Activated CD4-positive, alpha-beta T cell treated with anti-CD3 and anti-CD28 coated beads, Interleukin-2, Interleukin-4, amounts not matched to agents 100 ng/mL and 50 ng/mL, durations not matched to agents 16 hours and 8 hours (primary cell): ENCODE results near the gene KRTAP12-1.

Experiments used
- DNase-seq: peaks from one replicate; pipeline ENCODE4 v3.0.0-alpha.2; 2020; ENCODE audit warnings: low spot score

The KRTAP12-1 gene

DNA sequence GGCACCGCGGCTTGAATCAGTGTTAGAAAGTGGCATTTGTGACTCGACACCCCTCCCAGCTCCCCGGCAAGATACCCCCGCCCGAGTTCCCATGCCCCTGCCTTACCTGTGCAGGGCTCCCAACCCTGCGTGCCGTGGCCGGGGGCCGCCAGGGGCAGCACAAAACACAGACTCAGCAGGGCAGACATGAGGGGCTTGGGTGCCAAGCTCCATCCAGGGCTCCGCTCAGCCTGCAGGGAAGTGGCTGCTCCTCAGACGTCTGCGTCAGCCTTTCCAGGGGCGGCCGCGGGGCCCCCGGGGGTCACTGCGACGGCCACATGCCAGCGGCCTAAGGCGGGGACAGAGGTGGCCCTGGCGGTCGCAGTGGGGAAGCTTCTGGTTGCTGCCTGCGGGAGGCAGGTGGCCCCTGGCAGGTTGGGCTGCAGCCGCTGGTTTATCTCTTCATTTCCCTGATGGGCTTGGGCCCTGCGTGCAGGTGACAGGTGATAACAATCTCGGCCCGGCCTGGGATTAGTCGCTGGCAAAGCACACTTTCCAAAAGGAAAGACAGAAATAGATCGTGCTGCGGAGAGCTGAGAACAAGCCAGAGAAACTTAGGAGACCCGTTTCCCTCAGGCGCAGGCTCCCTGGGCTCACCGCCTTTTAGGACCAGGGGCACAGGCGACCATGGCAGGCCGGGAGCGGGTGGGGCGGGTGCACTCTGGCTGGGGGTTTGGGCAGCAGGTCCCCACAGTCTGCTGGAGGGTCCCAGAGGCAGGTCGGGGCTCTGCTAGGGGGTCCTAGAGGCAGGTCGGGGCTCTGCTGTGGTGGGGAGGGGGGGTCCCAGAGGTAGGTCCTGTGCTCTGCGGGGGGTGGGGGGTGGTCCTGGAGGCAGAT, 29.6 kb upstream of the KRTAP12-1 start, which contains the start of gene TSPEAR:
TSPEAR (minus strand) TSS at position 246 of the 876 bp plus-strand sequence; CDS start at position 188, 58 bp downstream.
- DNase-seq = no peak

GRCh38 chr21:44710756-44711326, 28.9 kb upstream of the KRTAP12-1 start:
- no peak for DNase-seq

DNA sequence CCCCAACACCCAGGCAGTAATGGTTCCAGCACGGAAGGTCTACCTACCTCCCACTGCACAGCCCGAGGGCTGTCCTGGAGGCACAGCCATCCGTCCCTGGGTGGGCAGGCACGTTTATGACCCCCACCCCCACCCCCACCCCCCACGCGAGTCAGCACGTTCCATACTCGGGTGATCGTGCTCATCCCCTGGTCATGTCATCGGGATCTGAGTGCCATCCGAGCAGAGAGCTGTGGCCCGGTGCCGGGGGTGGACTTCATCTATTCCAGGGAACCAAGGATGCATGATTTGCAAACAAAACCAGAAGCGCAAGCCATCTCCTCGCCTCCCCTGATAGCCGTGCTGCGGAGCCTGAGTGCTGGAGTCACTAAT, 28.3 kb upstream of the KRTAP12-1 start:
- DNase-seq = no peak

DNA sequence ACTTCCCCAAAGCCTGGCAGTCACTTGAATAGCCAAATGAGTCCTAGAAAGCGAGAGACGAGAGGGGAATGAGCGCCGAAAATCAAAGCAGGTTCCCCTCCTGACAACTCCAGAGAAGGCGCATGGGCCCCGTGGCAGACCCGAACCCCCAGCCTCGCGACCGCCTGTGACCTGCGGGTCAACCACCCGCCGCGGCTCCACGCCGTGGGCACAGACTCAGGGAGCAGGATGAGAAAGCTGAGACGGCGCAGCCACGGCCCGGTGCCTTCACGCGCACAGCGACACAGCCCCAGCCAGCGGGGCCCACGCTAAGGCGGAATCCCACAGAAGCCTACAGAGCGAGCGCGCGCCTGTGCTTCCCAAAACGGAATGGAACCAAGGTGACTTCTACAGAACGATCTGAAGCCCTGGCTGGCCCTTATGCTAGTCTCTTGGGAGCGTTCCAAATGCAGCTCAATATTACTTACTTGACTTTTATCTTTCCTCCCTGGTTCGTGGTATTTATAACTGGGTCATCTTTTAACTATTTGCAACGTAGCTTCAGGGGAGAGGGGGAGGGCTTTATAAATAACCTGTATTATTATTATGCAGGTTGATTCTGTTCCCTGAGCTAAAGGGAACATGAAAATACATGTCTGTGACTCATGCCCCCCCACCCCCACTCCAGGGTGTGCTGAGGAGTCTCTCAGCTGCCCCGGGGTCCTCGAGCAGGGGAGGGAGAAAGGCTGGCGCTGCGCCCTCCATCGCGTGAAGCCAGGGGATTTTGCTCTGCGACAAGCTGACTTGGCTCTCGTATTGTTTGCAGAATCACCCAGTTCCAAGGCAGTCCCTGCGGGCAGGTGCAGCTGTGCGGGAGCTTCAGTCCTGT, 27.7 kb upstream of the KRTAP12-1 start:
- no peak for DNase-seq

DNA sequence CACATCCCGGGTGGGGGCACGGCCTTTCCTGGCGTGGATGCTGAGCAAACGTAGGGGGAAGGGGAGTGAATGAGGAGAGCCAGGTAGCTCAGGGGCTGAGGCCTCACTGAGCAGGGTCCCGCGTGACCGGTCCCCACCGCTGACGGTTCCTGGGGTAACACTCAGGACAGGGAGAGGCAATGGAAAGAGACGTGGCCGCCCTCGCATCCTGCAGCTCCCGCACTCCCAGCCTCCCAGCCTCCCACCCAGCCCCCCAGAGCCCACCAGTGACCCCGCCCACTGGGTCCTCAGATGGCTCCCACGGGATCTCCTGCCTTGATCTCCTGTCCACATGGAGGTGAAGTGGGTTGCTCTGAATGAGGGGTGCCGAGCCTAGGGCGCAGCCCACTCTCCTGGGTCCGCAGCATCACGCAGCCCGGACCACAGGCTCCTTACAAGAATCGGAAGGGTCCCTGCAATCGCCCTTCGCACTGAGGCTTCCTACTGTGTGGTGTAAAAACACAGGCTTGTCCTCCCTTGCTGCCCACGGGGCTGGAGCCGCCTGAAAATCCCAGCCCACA, 27.0 kb upstream of the KRTAP12-1 start:
- DNase-seq = no peak

DNA sequence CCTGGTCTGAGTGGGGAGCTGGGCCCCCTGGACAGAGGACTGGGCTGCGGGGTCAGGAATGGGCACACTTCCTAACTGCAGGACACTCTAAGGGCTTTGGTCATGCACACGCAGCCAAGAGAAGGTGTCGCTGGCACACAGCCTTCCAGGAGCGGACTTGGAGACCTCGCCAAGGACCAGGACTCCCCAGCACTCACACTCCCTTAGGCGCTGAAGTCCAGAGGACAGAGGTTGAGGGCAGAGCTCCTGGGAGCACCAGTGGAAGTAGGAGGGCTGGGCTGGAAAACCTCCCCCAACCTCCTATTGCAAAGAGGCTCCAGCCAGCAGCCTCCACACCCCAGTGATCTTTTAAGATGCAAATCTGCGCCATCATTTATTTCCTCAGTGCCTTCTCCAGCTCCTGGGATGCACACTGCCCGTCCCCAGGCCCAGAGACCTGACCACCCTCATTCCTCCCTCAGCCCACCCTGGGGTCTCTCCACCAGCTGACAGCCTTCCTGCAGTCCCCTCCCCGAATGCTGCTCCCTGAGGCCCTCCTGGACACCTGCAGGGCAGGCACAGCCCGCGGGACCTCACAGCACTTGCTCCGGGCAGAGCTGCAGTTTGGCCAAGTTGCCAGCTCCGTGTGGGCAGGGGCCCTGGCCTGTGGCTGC, 26.4 kb upstream of the KRTAP12-1 start:
- no peak for DNase-seq

DNA sequence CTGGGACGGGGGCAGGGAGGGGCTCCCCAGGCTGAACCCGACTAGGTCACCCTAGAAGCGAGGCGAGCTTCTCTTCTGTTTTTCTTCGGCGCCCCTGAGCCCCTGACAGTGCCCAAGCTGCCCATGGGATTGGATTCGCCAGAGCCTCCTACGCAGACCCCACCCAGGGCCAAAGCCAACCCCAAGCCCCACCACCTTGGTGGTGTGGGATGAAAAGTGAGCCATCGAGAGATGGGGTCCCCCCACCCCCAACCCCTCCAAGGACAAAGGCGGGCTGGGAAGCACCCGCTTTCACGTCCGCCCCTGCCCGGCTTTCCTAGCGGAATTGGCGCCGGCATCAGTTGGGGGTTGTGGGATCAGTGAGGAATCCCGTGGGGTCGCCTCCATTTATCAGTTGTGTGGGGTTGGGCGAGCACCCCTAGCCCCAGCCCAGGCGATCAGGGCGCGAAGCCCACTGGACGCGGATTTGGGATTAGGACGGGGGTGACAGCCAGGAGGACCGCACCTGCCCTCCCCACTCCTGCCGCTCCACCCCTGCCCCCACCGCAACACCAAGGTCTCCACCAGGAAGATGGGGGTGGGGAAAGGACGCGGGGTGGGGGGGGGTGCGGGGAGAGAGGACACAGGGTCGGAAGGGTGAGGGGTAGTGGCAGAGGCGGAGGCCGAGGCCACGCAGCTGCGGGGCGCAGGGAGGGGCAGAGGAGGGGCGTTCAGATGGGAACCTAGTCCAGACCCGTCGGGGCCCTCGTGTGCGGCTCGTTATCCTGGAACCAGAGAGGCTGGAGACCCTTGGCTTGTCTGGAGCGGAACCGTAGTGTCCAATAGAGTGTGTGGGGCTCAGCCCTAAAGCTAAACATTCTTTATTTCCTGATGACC, 25.0 kb upstream of the KRTAP12-1 start:
- no peak for DNase-seq

GRCh38 chr21:44706026-44706705, 24.2 kb upstream of the KRTAP12-1 start:
- no peak for DNase-seq

GRCh38 chr21:44704636-44705001, 22.7 kb upstream of the KRTAP12-1 start:
- DNase-seq = no peak

DNA sequence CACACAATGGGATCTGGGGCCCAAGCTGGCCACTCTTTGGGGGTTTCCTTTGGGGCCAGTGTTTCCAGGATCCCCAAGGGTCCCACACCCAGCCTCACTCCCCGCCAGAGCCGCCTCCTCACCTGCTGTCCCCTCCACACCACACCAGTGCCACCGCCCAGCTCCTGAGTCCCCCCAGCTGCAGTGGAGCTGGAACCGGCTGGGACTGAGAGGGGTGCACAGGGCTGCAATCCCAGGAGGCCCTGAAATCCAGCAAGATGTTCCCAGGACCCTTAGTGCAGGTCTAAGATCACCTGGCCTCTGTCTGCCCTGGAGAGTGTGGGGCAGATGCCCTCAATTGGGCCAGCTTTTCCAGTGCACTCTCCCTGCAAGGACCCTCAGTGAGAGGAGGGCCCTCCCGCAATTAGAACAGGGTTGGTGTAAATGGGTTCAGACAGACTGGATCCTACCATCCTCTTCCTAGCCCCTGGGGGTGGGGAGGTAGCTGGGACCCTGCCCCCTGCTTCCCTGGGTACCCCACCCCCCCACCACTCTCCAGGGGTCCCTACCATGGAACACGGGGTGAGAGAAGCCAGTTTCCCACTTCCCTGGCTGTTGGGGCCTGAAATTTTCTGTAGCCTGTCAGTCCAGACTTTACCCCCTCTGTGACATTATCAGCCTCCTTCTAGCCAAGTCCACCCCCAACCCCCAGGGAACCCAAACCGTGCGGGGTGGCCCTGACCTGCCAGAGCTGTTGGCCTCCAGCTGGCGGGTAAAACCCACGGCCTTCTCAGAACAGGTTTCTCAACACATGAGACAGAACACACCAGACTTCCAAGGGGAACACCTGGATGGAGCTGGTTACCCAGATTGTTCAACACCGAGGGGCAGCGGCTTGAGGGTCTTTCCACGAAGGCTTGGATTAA, 22.0 kb upstream of the KRTAP12-1 start:
- no peak for DNase-seq

GRCh38 chr21:44702973-44703730, 21.2 kb upstream of the KRTAP12-1 start:
- no peak for DNase-seq

DNA sequence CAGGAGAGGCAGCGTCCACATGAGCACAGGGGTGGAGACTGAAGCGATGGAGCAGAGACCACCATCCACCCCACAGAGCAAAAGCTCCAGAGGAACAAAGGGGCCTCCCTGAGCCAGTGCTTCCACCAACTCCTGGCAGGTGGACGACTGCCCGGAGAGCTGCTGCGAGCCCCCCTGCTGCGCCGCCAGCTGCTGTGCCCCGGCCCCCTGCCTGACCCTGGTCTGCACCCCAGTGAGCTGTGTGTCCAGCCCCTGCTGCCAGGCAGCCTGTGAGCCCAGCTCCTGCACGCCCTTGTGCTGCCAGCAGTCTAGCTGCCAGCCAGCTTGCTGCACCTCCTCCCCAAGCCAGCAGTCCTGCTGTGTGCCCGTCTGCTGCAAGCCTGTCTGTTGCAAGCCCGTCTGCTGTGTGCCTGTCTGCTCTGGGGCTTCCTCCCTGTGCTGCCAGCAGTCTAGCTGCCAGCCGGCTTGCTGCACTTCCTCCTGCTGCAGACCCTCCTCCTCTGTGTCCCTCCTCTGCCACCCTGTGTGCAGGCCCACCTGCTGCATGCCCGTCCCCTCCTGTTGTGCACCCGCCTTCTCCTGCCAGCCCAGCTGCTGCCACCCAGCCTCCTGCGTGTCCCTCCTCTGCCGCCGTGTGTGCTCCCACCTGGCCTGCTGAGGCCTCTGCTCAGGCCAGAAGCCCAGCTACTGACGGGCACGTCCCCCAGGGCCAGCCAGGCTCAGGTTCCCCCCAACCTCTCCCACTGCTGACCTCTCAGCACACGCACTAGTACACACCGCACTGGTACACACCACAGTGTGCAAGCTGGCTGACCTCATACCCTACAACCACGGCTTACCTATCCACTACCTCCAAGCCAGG, 20.4 kb upstream of the KRTAP12-1 start:
- DNase-seq = no peak

GRCh38 chr21:44701541-44701940, 19.6 kb upstream of the KRTAP12-1 start:
- DNase-seq = no peak

DNA sequence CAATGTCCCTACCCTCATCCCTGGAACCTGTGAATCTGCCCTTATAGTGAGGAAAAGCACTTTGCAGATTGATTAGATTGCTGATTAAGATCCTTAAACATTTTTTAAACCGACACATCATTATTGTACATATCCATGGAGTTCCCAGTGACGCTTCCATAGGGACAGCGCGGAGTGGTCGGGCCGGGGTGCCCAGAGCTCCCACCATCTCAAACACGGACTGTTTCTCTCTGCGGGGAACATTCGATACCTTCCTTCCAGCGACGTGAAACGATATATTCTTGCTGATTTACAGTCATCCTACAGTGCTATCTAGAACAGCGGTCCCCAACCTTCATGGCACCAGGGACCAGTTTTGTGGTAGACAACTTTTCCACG, 19.0 kb upstream of the KRTAP12-1 start:
- no peak for DNase-seq

DNA sequence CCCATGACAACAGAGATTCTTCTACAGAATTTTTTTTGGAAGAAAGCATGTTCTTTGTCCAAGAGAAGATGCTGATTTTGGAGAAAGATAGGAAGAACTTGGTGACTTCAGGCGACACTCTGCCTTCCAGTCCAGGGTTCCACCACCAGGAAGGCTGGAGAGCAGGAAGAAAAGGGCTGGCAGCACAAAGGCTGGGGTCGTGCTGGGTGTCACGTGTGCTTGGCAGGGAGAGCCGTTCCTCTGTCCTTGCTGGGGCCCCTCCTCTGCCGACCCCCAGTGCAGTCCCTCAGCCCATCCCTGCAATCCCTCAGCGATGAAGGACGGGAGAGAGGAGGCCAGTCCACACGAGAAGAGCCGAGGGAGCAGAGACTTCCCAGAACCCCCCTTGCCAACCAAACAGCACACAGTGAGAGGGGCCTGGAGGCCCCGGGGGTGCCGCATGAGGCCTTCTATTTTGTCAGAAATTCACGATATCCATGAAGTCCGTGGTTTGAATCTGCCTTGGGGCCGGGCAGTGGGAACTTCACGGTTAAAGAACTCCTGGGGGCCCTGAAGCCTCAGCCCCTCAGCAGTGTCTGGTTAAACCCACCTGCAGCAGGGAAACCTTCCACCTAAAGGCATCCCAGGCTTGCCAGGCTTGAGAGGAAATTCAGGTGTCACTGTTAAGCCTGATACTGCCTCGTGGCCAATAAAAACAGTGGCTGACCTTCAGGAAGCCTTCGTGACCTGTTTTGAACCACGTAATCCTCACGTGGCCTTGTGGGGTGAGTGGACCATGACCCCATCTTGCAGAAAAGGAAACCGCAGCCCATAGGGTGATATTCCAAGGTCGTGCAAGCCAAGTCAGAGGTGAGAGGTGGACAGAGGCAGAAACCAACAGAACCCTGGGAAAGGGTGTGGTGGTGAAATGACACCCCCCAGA, 18.4 kb upstream of the KRTAP12-1 start:
- DNase-seq = no peak

DNA sequence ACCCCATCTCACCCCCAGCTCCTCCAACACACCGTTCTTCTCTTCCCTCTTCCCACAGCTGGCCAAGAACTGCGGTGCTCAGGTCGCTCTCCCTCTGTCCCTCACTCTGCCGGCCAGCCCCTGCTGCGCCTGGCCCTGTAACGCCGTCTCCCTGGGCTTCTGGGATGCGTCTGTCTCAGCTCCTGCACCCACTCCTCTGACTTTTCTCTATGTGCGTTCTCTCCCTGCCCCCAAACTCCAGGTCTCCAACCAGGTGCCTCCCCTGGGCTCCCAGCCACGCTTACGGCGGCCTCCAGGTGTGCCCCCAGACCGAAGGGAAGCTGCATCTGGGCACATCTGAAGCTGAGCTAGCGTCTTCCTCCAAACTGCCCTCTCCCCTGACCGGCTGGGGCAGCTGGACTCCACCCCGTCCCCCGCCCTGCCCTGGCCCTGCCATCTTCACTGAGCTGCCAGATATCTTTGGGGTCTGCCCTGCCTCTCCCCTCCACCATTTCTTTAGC, 17.6 kb upstream of the KRTAP12-1 start:
- no peak for DNase-seq
